Astrocyte of the spinal cord (primary cell): ENCODE measurements around the gene CDKN2C.
A peak's percentile ranks its signal among the peaks of the same experiment; 100 is the strongest.

Source experiments
- DNase-seq: peaks from one replicate; pipeline ENCODE4 v3.0.0; 2011; ENCODE audit warnings: low read depth, low spot score
- H3K4me3 ChIP-seq: 2 replicates; pipeline ENCODE4 v1.5.1; 2011; ENCODE audit warnings: low read depth, mild to moderate bottlenecking, low read length, moderate library complexity
- CTCF ChIP-seq: IDR thresholded peaks from 2 replicates; pipeline ENCODE4 v1.5.1; 2012; ENCODE audit warnings: low read depth, mild to moderate bottlenecking, low read length, inconsistent platforms
- in situ Hi-C: cut with HindIII; loops from 2 replicates; pipeline ENCODE4 v1.10.0; 2017; ENCODE audit warnings: low sequenced_read_pairs

Gene CDKN2C

GRCh38 chr1:50975436-50975835 lies 5.4 kb downstream of the CDKN2C start:
- H3K4me3 ChIP-seq = no peak overlapping the region
- no peak for TF ChIP-seq CTCF
- in situ Hi-C loops = no loop called here

GRCh38 chr1:50976111-50976889 lies 6.3 kb downstream of the CDKN2C start:
- in situ Hi-C loops = no loop called here
- peak overlapping the region; percentile 71 for H3K4me3 ChIP-seq
- TF ChIP-seq CTCF = no peak
- DNase-seq = no peak

More at GRCh38 chr1:50975436-50975835, 5.4 kb downstream of the CDKN2C start:
- DNase-seq = no peak

DNA sequence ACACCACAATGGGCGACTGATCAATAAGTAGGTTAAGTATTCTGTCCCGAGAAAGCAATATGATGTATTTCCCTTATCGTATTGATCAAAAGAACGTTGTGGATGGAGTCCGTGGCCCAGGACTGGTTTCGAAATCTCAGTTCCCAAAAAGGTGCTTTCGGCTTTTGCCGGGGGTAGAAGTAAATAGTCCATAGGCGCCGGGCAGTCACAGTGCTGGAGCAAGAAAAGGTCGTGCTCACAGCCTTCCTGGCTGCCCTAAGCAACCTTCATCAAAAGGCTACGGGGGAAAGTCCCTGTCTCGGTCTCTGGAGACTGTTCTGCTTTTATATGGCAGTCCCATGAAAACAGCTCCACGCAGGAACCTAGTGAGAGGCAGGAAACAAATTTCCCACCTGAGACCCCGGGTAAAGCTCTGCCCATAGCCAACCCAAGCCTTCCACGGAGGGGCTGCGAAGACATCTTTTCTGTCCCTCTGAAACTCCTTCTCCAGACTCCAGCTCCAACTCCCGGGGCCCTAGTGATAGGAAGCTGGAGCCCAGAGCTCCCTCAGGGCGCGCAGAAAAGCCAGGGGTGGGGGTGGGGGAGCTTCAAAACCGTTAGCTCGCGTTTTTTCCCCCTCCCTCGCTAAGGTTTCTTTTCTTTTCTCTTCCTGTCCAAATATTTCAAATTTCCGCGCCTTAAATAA lies 7.0 kb downstream of the CDKN2C start:
- peak overlapping the region; percentile 71 for H3K4me3 ChIP-seq
- TF ChIP-seq CTCF = no peak
- peak; percentile 57 for DNase-seq
- in situ Hi-C loops = no loop called here

- H3K4me3 ChIP-seq = peak overlapping the region; percentile 71
- TF ChIP-seq CTCF = no peak
- peak; percentile 36 for DNase-seq
- in situ Hi-C loops = no loop called here
Measured at GRCh38 chr1:50977575-50978143, 7.6 kb downstream of the CDKN2C start.

DNA sequence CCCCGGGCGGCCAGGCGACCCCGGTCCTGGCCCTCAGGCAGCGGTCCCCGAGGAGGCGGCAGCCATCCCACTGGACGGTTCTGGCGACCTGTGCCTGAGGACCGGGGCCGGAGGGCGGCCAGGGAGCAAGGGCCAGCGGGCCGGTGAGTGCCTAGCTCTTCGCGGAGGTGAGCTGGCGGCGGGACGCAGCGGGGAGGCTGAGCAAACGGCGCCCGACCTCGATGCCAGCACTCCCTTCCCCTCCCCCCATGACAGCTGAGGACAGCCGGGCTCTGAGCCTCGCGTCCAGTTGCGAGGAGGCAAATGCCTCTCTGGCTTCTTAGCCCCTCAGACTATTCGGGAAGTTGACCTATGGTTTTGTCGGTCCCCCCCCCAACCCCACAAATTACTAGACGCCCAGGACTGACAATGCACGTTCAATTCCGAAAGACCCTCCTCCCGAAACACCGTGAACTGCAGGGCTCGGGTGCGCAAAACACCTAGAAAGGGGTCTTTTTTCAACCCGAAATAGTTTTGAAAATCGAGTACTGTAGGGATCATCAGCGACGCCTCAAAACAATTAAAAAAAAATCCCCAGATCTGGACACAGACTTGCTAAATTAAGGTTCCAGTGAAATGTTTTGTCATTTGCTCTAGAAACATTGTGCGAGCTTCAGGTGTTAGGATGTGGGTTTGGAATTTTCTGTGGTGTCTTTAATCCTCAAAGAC lies 8.3 kb downstream of the CDKN2C start:
- H3K4me3 ChIP-seq = peak overlapping the region; percentile 71
- in situ Hi-C loops = no loop called here
- DNase-seq = peak; percentile 41
- no peak for TF ChIP-seq CTCF
